Measurements from ENCODE around the gene KMT2A. TPM values are rescaled to one million over a fixed set of nuclear protein-coding genes. Genes with fewer than 3 reads are reported as not detected.

The KMT2A gene
- total RNA-seq, 4 donors from 2014 or later, result 42.3 to 116 (median 74.8) TPM

DNA sequence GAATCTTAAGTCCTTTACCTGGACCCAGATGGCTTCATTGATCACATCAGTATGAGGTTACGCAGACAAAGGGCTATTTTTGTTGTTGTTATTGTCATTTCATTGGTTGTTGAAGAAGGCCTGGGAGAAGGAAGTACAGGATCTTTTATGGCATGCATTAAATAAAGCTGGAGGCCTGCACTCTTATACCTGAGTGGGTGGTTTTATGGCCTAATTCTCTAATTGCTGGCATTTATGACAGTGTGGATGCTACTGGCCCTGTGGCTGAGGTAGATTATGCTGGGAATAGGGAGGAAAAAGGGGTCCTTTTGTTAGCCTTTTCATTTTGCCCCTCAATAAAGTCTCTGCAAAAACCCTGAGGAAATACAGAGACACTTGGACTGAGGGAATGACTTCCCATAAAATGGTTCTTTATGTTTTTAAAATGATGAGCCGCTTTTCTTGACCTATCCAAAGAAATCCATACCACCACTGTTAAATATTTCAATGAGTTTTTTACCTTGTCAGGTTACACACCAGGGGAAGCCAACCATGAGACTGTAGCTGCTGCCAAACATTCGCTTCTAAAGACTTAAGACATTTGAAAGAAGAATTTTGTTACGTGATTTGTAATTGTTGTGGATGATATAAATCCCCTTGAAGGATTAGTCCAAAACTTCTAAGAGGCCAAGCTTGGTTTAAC, 6.8 kb downstream of the KMT2A start:
- no peak for TF ChIP-seq EP300 (IDR thresholded peaks at IDR 0.05)
- TF ChIP-seq POLR2AphosphoS5 (IDR thresholded peaks at IDR 0.05), result no peak
- no peak for TF ChIP-seq POLR2A (IDR thresholded peaks at IDR 0.05)
- no peak for TF ChIP-seq CTCF (IDR thresholded peaks at IDR 0.05)
- ATAC-seq, result no peak
- no peaks in the 10 kb centered on the region for H3K9me3 ChIP-seq
- H3K4me1 ChIP-seq, result peaks cover 12 to 74% (median 28%) of the 10 kb centered on the region in 3 donors
- no peak overlapping the region for H3K4me3 ChIP-seq
- H3K27ac ChIP-seq, result no peak overlapping the region
- no peaks in the 10 kb centered on the region for H3K27me3 ChIP-seq
- 83% methylated on average over 4 of the region's 4 CpGs for WGBS, 2 donors (ENCODE audit: low coverage in 1 of 2)
- no peaks in the 10 kb centered on the region for H3K36me3 ChIP-seq

DNA sequence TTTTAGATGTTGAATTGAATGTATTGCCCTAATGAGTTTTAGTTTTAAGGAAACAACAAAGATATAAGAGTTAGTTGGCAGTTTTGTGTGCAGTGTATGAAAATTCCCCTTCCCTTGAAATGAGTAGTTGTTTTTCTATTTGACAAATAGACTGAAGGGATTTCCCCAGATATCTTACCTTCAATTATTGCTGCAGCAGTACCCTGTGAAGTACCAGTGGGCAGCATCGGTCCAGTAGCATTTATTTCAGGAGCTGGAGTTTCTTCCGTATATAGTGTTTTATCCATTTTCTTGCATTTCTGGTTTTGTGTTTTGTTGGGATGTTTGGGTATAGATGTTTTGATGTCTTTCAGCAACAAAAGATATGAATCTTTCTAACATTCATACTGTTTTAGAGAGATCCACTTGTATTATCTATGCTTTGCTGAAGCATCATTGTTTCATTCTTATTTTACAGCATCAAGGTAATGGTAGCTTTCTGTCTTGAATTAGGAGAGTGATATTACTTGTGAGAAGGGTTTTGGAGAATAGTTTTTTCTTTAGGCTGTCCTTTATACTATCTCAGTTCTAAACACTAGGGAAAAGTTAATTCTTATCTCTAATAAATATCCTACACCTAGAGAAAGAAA, 7.4 kb downstream of the KMT2A start:
- Histone ChIP-seq H3K27me3 (no peaks in the 10 kb centered on the region), H3K36me3 (no peaks in the 10 kb centered on the region), H3K9me3 (no peaks in the 10 kb centered on the region), H3K4me3 (no peak overlapping the region), H3K4me1 (peaks cover 12 to 74% (median 28%) of the 10 kb centered on the region in 3 donors), H3K27ac (no peak overlapping the region)
- 71 to 82% methylated on average over 1 to 2 of the region's 2 CpGs for WGBS, 2 donors (ENCODE audit: low coverage in 1 of 2)
- ATAC-seq, result no peak
- no peak for TF ChIP-seq EP300 (IDR thresholded peaks at IDR 0.05)
- TF ChIP-seq POLR2A (IDR thresholded peaks at IDR 0.05), result no peak
- no peak for TF ChIP-seq POLR2AphosphoS5 (IDR thresholded peaks at IDR 0.05)
- TF ChIP-seq CTCF (IDR thresholded peaks at IDR 0.05), result no peak

- no peak overlapping the region for H3K4me3 ChIP-seq
- H3K4me1 ChIP-seq, result peaks cover 5 to 54% (median 12%) of the 10 kb centered on the region in 3 donors
- 83 to 91% methylated on average over 4 of the region's 4 CpGs for WGBS, 2 donors (ENCODE audit: low coverage in 1 of 2)
- H3K9me3 ChIP-seq, result no peaks in the 10 kb centered on the region
- TF ChIP-seq EP300 (IDR thresholded peaks at IDR 0.05) (no peak), POLR2AphosphoS5 (IDR thresholded peaks at IDR 0.05) (no peak), CTCF (IDR thresholded peaks at IDR 0.05) (no peak), POLR2A (IDR thresholded peaks at IDR 0.05) (no peak)
- H3K27me3 ChIP-seq, result no peaks in the 10 kb centered on the region
- peaks cover 0 to 4% of the 10 kb centered on the region in 2 donors for H3K36me3 ChIP-seq
- H3K27ac ChIP-seq, result no peak overlapping the region
- no peak for ATAC-seq
Observed at GRCh38 chr11:118447423-118447822, 11.1 kb downstream of the KMT2A start.

DNA sequence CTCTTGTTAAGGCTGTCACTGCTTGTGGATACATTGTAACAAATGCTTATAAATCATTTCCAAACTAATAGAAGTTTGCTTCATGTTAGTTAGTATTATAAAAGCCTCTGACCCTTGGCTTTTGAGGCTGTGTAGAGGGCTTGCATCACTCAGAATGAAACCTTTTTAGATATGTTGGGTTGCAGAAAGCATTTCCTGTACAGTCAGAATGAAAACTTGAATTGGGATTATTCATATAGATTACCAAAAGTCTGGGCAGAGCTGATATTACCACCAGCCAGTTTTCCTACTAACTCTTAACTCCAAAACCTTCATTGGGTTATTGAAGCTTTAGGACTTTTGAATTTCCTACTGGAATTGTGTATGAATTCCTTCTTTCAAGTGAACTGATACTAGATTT, 12.0 kb downstream of the KMT2A start:
- H3K4me1 ChIP-seq, result peaks cover 0 to 45% (median 6%) of the 10 kb centered on the region in 3 donors
- H3K4me3 ChIP-seq, result no peak overlapping the region
- no peak for ATAC-seq
- H3K9me3 ChIP-seq, result no peaks in the 10 kb centered on the region
- no peaks in the 10 kb centered on the region for H3K27me3 ChIP-seq
- no peak for TF ChIP-seq EP300 (IDR thresholded peaks at IDR 0.05)
- TF ChIP-seq CTCF (IDR thresholded peaks at IDR 0.05), result no peak
- no peak for TF ChIP-seq POLR2A (IDR thresholded peaks at IDR 0.05)
- no peak for TF ChIP-seq POLR2AphosphoS5 (IDR thresholded peaks at IDR 0.05)
- no peak overlapping the region for H3K27ac ChIP-seq
- H3K36me3 ChIP-seq, result peaks cover 0 to 6% of the 10 kb centered on the region in 2 donors
